DMS53 (cell line): ENCODE data around the gene ROMO1.
"Not testable (repeated sequence)": the region's sequence is repeated elsewhere in the genome, so short reads cannot be mapped to it uniquely, and the experiment has no call there.

Source experiments
- DNase-seq: peaks from one replicate; lab custom pipeline; 2025; lab: John Stamatoyannopoulos, UW

The ROMO1 gene

DNA sequence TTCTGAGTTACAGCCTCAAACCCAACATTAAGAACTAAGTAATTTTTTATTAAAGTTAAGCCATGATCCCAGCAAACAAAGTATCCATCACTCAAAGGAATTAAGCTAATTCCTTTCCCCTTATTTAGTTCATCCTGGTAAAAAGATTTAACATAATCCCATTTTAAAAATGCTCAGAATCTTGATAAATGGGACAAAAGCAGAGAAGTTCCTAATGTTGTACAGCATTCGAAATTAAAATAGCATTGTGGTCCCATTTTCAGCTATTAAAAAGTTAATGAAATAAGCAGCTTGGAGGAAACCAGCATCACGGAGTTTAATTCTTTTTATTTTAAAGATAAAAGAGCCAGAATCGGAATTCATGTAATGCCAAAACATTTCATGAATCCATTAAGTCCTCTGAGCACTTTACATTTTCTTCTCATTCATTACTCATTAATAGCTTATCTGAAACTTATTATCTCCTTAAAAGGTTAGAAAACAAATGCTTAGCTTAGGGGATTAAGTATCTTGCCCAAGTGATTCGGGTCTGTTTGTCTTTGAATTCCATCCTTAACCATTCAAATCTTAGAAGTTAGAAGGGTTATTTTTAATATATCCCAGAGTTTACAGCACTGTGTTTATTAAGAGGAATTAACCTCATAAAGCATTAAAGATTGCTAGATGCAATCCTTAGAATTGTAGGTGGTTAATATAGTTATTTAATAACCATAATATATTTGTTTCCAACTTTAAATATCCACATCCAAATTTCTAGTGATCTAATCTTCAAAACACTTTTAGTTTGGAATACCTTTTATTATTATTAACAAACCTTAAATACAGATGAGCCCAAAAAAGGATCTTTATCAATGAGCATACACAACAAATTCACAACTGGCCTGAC is 31.6 kb downstream of the ROMO1 start:
- DNase-seq, result no peak

DNA sequence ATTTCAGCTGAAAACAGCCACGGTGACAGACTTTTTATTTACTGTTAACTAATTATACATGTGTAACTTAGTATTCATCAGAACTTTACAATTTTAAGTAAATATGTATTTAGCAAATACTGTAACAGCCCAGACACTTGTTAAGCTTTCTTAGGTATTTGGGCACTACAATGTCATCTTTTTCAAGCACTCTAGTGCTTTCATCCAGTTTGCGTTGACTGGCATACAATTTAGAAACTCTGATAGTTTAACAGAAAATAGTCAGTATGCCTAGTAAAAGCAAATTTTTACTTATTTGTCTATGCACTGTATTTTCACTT is 32.2 kb downstream of the ROMO1 start:
- DNase-seq, result no peak

DNA sequence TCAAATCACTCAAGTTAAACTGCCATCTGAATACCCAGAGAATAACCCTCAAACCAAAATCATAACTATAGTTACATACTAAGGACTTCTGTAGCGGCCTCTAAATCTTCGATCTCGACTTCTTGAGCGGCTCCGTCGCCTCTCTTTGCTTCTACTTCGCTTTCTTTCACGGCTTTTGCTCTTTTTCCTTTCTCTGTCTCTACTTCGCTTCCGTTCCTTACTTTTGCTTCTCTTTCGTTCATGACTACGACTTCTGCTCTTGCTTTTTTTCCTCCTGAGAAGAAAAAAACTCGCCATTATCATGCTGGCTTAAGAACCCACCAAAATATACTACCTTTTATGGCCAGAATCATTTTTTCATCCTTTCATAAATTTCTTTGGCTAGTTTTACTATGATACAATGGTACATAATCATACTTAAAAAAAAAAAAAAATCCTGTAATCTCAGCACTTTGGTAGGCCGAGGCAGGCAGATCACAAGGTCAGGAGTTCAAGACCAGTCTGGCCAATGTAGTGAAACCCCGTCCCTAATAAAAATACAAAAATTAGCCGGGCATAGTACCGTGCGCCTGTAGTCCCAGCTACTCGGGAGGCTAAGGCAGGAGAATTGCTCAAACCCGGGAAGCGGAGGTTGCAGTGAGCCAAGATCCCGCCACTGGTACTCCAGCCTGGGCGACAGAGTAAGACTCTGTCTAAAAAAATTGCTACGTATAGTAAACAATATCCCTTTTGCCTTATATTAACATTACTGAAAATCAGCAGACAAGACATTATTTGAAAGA is 32.8 kb downstream of the ROMO1 start:
- no peak for DNase-seq

DNA sequence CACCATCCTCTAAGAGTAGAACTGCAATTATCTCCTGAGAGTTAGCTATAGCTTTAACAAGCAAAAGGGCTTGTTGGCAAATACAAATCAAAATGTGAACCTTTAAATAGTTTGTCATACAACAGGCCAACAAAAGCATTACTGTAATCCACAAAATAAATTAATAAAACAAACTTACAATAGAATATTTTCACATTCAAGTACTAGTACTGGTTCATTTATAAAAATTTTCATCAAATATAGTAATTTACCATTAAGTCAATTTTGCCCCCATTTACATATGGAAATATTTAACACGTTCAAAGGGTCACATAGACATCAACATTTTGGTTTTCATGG is 33.4 kb downstream of the ROMO1 start:
- DNase-seq, result no peak

DNA sequence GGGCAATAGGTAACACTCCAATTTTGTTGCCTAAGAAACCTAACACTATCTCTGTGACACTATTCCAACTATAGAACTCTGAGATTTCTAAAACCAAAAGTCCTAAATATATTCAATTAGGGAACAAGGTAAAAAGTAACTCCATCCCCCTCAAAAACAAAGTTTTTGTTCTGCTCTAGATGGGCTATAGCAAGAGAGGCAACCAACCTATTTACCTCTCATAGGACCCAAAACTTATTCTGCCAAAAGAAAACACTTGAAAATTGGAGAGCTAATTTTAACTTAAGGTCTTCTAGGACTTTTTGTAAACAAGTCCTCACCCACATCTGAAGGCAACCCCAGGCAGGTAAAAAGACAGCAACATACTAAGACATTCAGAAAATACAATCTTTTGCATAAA is 35.2 kb downstream of the ROMO1 start:
- no peak for DNase-seq

DNA sequence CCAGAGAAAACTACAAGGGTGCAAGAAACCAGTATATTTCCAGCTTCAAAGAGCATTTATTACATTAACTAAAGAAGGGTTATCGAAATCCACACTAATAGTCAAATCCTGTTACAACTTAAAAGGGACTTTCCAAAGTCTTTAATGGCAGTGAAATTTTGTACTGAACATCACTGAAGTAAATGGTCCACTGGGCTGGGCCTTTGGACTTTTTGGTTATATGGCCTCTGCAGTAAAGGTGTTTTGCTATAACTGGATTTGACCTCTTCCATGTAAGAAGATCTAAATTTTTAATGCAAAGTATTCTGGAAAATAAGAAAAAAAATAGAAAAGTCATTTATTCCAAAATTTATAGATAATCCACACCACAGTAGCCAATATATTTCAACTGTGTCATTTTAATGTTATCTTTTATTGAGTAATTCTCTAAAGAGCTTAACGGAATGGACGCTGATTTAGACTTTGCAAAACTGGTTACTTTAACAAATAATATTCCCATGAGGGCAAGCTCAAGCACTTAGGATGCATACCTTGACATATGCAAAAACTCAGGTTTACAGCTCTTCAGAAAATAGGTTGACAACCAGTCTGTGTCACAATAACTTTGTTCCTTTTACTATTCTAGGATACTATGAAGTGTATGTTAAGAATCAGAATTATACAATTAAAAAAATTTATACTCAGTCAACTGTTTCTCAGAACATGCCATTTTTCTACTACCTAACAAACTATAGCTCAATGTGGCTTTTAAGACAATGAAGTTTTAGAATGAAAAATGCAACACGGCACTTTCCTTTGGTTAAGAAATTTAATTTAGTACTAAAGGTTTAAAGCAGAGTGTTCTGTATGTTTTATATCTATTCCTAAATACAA is 35.8 kb downstream of the ROMO1 start:
- DNase-seq, result no peak

DNA sequence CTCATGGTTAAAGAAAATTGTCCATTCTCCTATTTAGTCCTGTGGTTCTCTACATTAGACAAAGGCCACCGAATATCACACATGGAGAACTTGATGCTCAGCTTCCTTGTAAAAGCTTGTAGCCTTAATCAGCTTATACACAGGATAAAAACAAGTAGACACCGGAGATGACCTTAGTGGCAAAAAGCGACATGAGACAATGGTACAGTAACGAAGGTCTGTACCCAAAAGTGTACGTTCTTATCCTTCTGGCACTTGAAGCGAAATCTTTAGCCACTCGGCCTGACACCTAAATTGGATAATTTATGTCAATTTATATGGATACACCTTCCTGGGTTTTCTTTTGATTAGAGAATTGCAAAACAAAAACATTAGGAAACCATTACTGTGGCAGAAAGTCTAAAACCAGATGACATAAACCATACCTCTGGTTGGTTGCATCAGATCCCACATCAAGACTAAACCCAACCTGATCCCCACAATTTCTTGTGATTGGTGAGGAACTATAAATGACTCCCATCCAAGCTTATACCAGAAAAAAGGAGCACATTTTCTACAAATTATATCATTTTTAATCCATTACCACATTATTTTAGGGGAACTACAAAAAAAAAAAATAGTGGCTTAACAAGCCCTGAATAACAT is 36.7 kb downstream of the ROMO1 start:
- no peak for DNase-seq

DNA sequence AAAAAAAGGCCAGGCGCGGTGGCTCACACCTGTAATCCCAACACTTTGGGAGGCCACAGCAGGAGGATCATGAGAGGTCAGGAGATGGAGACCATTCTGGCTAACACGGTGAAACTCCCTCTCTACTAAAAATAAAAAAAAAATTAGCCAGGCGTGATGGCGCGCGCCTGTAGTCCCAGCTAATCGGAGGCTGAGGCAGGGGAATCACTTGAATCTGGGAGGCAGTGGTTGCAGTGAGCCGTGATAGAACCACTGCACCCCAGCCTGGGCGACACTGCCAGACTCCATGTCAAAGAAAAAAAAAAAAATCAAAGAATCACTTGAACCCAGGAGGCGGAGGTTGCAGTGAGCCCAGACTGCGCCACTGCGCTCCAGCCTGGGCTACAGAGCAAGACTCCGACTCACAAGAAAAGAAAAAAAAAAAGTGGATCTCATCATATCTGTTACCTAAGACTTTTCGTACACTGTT is 38.7 kb downstream of the ROMO1 start:
- DNase-seq, result no peak

DNA sequence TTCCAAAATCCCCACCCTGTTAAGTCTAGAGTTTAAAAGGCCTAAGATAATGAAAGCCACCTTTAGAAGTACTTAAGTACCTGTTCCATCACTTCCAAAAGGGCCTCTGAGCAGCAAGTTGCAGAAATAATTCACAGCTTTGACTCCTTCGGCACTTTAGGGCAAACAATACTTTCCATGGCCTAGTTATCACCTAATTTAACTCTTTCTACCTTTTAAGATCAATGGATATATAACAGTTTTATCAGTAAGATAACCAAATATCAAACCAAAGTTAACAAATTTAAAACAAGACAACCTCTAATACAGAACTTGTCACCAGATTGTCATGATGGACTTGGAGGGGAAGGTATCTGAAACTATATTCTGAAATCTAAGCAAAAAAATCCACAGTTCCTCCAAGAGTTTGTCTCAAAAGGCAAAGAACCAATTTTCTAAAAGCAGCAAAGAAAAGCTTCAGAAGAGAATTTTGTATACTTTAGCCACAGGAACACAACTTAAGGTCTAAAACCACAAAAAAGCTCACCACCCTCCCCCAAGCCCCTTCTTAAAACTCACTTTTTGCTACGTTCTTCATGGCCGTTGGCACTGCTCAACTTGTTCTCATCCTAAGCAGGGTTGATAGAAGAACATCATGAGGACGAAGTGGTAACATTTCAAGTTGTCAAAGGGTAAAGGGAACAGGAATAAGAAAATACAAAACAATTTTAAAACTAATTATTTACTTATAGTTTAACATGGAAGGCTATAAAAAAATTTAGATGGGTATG is 39.4 kb downstream of the ROMO1 start:
- DNase-seq, result no peak

DNA sequence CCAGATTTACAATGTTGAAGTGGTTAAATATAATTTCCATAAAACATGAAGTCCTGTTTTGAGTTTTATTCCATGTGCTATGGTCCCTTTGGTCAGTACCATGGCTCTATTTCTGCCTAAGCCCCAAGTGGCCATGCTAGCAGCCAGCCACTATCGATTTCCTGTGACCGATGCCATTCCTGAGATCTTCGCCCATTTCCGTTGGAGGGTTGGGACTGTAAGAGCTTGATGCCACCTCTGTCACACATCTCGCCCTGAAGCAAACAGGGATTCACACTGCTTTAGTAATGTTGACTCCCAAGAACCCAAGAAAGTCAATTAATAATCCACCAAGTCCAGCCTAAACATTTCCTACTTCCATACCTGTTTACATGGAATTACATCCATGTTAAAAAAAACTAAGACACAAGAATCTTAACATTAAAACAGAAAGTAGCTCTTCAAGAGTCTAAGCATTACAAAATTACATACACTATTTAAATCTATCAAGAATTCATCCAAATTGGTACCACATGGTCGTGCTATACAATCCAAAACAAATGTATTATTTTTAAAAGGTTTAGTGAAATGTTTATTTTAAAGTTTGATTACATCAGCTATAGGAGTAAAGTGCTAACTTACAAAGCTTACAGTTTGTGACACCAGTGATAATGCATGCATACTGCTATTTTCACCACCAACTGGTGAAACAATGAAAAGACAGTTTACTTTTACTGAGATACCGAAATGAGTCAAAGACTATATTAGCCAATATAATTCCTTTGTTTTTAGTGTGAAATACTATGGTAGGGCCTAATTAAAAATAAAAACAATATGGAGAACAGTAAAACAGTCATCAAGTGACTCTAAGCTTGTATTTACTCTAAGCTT is 40.3 kb downstream of the ROMO1 start:
- peak; percentile 19 for DNase-seq

DNA sequence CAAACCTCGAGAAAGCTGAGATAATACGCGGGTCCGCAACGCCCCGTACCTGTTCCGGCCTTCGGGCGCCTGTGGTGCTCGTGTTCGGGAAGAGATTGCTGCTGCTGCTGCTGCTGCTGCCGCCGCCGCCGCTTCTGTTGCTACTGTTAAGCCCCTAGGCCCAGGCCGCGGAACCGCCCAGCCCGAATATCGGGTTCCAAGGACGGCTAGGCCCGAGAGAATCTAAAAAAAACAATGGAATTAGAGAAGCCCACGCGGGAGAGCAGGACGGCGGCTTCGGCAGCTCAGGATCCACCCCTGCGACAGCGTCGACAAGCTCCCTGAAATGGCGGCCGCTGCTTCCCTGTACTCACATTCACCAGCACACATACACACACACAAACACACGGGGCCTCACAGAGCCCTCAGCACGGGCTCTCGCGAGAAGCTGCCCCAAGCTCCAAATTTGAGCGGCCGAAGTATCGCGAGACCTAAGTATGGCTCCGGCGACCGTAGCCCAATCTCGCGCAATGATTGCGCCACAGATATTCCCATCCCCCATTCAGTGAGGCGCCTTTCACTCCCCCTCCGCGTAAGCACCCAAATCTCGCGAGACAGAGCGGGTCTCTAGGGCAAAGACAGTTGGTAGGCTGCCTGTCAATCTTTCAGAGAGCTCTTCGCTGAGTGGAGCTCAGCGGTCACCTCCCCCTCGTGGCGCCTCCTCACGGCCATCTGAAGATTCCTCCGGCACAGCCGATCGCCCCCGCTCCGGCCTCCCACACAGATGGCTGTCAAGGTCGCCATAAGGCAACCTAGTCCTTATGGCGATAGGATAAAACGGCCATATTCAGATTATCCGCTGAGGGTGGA is 42.9 kb downstream of the ROMO1 start, which contains the start of gene RBM39:
TSS of gene RBM39 (minus strand) at position 369 of the 849 bp plus-strand sequence. CDS start 1,386 bp downstream, outside the sequence.
- DNase-seq, result peak; percentile 100

DNA sequence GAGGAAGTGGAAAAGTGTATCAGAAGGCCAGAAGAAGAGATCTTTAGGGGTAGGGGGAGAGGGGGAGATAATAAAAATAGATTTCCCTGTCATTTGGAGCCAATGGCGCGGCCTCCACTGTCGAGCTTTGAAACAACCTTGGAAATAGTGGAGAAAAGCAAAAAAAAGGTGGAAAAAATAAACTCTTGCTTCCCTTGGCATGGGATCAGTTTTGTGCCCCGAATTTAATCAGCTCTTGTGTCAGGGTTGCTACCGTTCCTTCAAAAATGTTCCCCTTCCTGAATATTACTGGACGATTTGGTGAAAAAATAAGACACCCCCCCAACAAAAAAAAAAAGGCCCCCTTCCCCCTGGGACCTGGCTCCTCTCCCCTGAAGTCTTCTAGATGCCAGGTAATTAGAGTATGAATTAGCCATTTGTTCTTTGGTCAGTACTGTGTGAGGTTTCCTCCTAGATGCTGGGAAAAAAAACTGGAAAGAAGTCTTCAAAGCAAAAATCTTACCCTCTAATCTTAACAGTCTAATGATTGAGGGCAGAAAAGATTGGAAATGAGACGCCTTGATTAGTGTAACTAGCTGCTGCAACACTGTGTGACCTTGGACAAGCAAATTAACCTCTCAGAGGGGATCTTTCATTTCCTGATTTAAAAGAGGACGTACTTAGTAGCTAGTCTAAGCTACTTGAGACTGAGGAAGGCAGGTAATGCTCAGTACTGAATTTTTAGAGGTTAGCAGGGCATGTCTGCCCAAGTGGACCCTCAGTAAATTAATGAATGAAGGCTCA is 43.7 kb downstream of the ROMO1 start:
- peak; percentile 70 for DNase-seq

DNA sequence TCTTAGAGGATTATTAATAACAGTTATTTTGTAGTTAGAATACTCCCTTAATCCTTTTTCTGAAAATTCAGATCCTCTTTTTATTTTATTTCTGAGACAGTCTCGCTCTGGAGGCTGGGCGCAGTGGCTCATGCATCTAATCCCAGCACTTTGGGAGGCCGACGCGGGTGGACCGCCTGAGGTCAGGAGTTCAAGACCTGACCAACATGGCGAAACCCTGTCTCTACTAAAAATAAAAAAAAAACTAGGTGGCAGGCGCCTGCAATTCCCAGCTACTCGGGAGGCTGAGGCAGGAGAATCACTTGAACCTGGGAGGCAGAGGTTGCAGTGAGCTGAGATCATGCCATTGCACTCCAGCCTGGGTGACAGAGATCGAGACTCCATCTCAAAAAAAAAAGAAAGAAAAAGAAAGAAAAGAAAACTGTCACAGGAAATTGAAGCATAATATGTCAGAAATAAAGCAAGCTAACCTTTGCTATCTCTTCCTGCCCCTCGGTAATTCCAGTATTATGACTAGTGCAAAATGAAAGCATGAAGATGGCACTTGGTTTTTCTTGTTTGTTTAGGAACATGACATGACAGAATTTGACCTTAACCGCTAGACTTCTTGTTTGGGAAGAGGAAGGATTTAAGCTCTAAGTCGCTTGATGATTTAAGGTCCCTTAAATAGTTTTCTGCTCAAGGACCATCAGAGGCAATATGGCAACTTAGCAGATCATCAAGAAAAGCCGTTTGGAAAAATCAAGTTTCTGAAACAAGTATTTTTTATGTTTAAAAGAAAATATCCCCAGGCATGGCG is 44.7 kb downstream of the ROMO1 start:
- peak; percentile 57 for DNase-seq

DNA sequence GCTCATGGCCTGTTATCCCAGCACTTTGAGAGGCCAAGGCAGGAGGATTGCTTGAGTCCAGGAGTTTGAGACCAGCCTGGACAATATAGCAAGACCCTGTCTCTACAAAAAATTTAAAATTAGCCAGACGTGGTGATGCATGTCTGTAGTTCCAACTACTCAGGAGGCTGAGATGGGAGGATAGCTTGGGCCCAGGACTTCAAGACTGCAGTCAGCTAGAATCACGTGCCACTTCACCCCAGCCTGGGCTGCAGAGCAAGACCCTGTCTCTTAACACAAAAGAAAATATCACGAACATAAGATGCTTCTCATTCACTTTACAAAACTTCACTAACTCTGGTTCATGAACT is 45.3 kb downstream of the ROMO1 start:
- DNase-seq, result not testable (repeated sequence)
